ENCODE results near the gene EYA2. TPM values are rescaled to one million over a fixed set of nuclear protein-coding genes. Genes with fewer than 3 reads are reported as not detected.

Gene EYA2
- total RNA-seq, 4 donors from 2014 or later, result 9.9 to 20.1 (median 13.8) TPM

GRCh38 chr20:47118206-47118605, 223.6 kb downstream of the EYA2 start:
- H3K36me3 ChIP-seq, result no peaks in the 10 kb centered on the region
- H3K4me1 ChIP-seq, result no peaks in the 10 kb centered on the region
- peak overlapping the region in 2 of 3 donors; percentile 0 to 6 for H3K27ac ChIP-seq
- DNase-seq, result no peak
- intact Hi-C loops (cut with DNase I), result no loop called here
- 55 to 57% methylated on average over 4 of the region's 4 CpGs for WGBS, 2 donors
- no peak overlapping the region for H3K4me3 ChIP-seq (replicated peaks in 1 of 3)
- H3K9me3 ChIP-seq, result no peaks in the 10 kb centered on the region
- H3K27me3 ChIP-seq, result no peaks in the 10 kb centered on the region
- TF ChIP-seq POLR2A (IDR thresholded peaks at IDR 0.05) (no peak), CTCF (IDR thresholded peaks at IDR 0.05) (no peak)

GRCh38 chr20:47118641-47119040, 224.0 kb downstream of the EYA2 start:
- Histone ChIP-seq H3K9me3 (no peaks in the 10 kb centered on the region), H3K36me3 (no peaks in the 10 kb centered on the region), H3K27me3 (no peaks in the 10 kb centered on the region), H3K4me3 (replicated peaks in 1 of 3) (no peak overlapping the region), H3K27ac (peak overlapping the region in 1 of 3 donors; percentile 0), H3K4me1 (no peaks in the 10 kb centered on the region)
- TF ChIP-seq CTCF (IDR thresholded peaks at IDR 0.05), result no peak
- TF ChIP-seq POLR2A (IDR thresholded peaks at IDR 0.05), result no peak
- intact Hi-C loops (cut with DNase I), result no loop called here
- 71 to 75% methylated on average over 7 of the region's 7 CpGs for WGBS, 2 donors
- no peak for DNase-seq

GRCh38 chr20:47120346-47120936, 225.8 kb downstream of the EYA2 start:
- intact Hi-C loops (cut with DNase I), result no loop called here
- H3K27me3 ChIP-seq, result no peaks in the 10 kb centered on the region
- no peak for TF ChIP-seq CTCF (IDR thresholded peaks at IDR 0.05)
- no peak for TF ChIP-seq POLR2A (IDR thresholded peaks at IDR 0.05)
- no peaks in the 10 kb centered on the region for H3K9me3 ChIP-seq
- H3K27ac ChIP-seq, result no peak overlapping the region
- H3K36me3 ChIP-seq, result no peaks in the 10 kb centered on the region
- WGBS, 2 donors, result 78 to 86% methylated on average over 10 of the region's 10 CpGs
- no peak for DNase-seq
- H3K4me1 ChIP-seq, result peaks cover 4 to 14% of the 10 kb centered on the region in 2 donors
- no peak overlapping the region for H3K4me3 ChIP-seq (replicated peaks in 1 of 3)

GRCh38 chr20:47122560-47122959, 227.9 kb downstream of the EYA2 start:
- Histone ChIP-seq H3K36me3 (no peaks in the 10 kb centered on the region), H3K9me3 (no peaks in the 10 kb centered on the region), H3K4me1 (peaks cover 4 to 23% of the 10 kb centered on the region in 2 donors), H3K4me3 (replicated peaks in 1 of 3) (no peak overlapping the region), H3K27me3 (no peaks in the 10 kb centered on the region), H3K27ac (no peak overlapping the region)
- TF ChIP-seq CTCF (IDR thresholded peaks at IDR 0.05) (no peak), POLR2A (IDR thresholded peaks at IDR 0.05) (no peak)
- no peak for DNase-seq
- intact Hi-C loops (cut with DNase I), result no loop called here
- WGBS, 2 donors, result 88 to 95% methylated on average over 3 of the region's 3 CpGs

GRCh38 chr20:47124181-47124717, 229.6 kb downstream of the EYA2 start:
- 57 to 65% methylated on average over 3 of the region's 3 CpGs for whole genome bisulfite sequencing, 2 donors
- DNase-seq, result no peak

More at GRCh38 chr20:47124181-47124717, 229.6 kb downstream of the EYA2 start:
- Histone ChIP-seq H3K4me1 (peaks cover 4 to 23% of the 10 kb centered on the region in 2 donors), H3K27ac (peak overlapping the region in 2 of 3 donors; percentile 57 to 59), H3K4me3 (replicated peaks in 1 of 3) (no peak overlapping the region), H3K36me3 (no peaks in the 10 kb centered on the region), H3K27me3 (no peaks in the 10 kb centered on the region), H3K9me3 (no peaks in the 10 kb centered on the region)
- TF ChIP-seq CTCF (IDR thresholded peaks at IDR 0.05), result no peak
- TF ChIP-seq POLR2A (IDR thresholded peaks at IDR 0.05), result no peak
- intact Hi-C loops (cut with DNase I), result no loop called here
